Stomach (tissue), 9 donors: ENCODE results near the gene RGS7. TPM values are rescaled to one million over a fixed set of nuclear protein-coding genes. Genes with fewer than 3 reads are reported as not detected.

Experiments used
- DNase-seq, 2 donors: peaks; one replicate each; pipeline versions ENCODE4 v3.0.0 to v3.0.0-alpha.2; 2013 to 2019
- H3K27ac ChIP-seq, 5 donors: fragments of 200-600 bp in 4 of 5; sonication (generic) in 4 of 5; one replicate each; pipeline ENCODE4 v1.5.1; 2013 to 2019; ENCODE audit warnings: mild to moderate bottlenecking in 1 of 5, moderate library complexity in 1 of 5
- H3K27me3 ChIP-seq, 3 donors: fragments of 200-600 bp; sonication (generic); one replicate each; pipeline ENCODE4 v1.5.1; 2017 to 2019; ENCODE audit warnings: mixed run types in 1 of 3
- H3K36me3 ChIP-seq, 4 donors: fragments of 200-600 bp; sonication (generic); 1 replicate in 3 of 4; 2 replicates in 1 of 4; pipeline ENCODE4 v1.5.1; 2016 to 2019
- H3K4me1 ChIP-seq, 4 donors: fragments of 200-600 bp; sonication (generic); one replicate each; pipeline ENCODE4 v1.5.1; 2016 to 2019
- H3K4me3 ChIP-seq, 4 donors: fragments of 200-600 bp; sonication (generic) in 3 of 4; one replicate each; pipeline ENCODE4 v1.5.1; 2016 to 2019; ENCODE audit warnings: mild to moderate bottlenecking in 1 of 4
- H3K9me3 ChIP-seq, 4 donors: fragments of 200-600 bp; sonication (generic); one replicate each; pipeline ENCODE4 v1.5.1; 2016 to 2019
- CTCF ChIP-seq, 7 experiments: fragments of 450-650 bp in 4 of 7; fragments of 200-600 bp in 3 of 7; sonication (generic) in 3 of 7; IDR thresholded peaks; one replicate each; pipeline ENCODE4 v1.5.1; 2016 to 2019; ENCODE audit warnings: antibody characterized with exemption in 7 of 7, control low read depth in 2 of 7, mild to moderate bottlenecking in 1 of 7
- EP300 ChIP-seq: sonication (generic); formaldehyde crosslinking; IDR thresholded peaks from one replicate; pipeline ENCODE4 v1.6.1; 2017; ENCODE audit warnings: antibody characterized with exemption
- POLR2A ChIP-seq, 4 donors: fragments of 450-650 bp; IDR thresholded peaks; one replicate each; pipeline ENCODE4 v1.6.1; 2016; ENCODE audit warnings: antibody characterized with exemption in 4 of 4, control low read depth in 2 of 4, mild to moderate bottlenecking in 1 of 4, moderate library complexity in 1 of 4
- POLR2AphosphoS5 ChIP-seq, 3 donors: sonication (generic); formaldehyde crosslinking; IDR thresholded peaks; one replicate each; pipeline ENCODE4 v1.6.1; 2016; ENCODE audit warnings: antibody characterized with exemption in 3 of 3
- WGBS, 5 donors: extraction: QIAGEN DNeasy Blood & Tissue Kit in 3 of 5; methylation state at CpG; one replicate each; pipeline versions ENCODE4 v1.1.5 to v1.1.7; 2013 to 2018; 5-methylcytosine and 5-hydroxymethylcytosine counted together
- intact Hi-C: fragments of 100-400 bp; cut with DNase I; formaldehyde crosslinking; loops from one replicate; pipeline ENCODE4 v1.15.1; 2023; ENCODE audit warnings: low total_unique reads
- polyA plus RNA-seq, 3 donors: library from polyadenylated mRNA; stranded (reverse); fragments of 200-250 nt; gene quantifications; one replicate each; pipeline ENCODE4 v1.2.3, GENCODE V29; 2013
- total RNA-seq, 5 donors: library from RNA; depleted of rRNA; stranded (reverse); fragments of >200 nt; gene quantifications; one replicate each; pipeline versions ENCODE4 v1.1.0 to v1.2.3, GENCODE V29; 2014 to 2016
- donor health status: healthy with polysubstance abuse.
- donor health status: Bipolar disorder and iron deficiency.
- donor health status: healthy.

The RGS7 gene
- total and polyA plus RNA-seq, 8 donors: 0.23 to 2.9 (median 1.9) TPM; not detected in 2

GRCh38 chr1:240758296-240758695 is 598.7 kb downstream of the RGS7 start:
- WGBS, 5 donors: 75 to 91% (median 89%) methylated on average over 1 of the region's 1 CpG
- Histone ChIP-seq H3K36me3 (no peaks in the 10 kb centered on the region), H3K9me3 (no peaks in the 10 kb centered on the region), H3K4me3 (no peak overlapping the region), H3K4me1 (no peaks in the 10 kb centered on the region), H3K27me3 (no peaks in the 10 kb centered on the region), H3K27ac (no peak overlapping the region)
- DNase-seq: no peak
- TF ChIP-seq CTCF (IDR thresholded peaks at IDR 0.05) (no peak), EP300 (no peak), POLR2AphosphoS5 (IDR thresholded peaks at IDR 0.05) (no peak), POLR2A (IDR thresholded peaks at IDR 0.05) (no peak)
- intact Hi-C loops: no loop called here

- Histone ChIP-seq H3K9me3 (no peaks in the 10 kb centered on the region), H3K27me3 (no peaks in the 10 kb centered on the region), H3K4me3 (no peak overlapping the region), H3K36me3 (no peaks in the 10 kb centered on the region), H3K4me1 (no peaks in the 10 kb centered on the region), H3K27ac (no peak overlapping the region)
- no peak for TF ChIP-seq EP300
- TF ChIP-seq POLR2A (IDR thresholded peaks at IDR 0.05): no peak
- TF ChIP-seq CTCF (IDR thresholded peaks at IDR 0.05): no peak
- TF ChIP-seq POLR2AphosphoS5 (IDR thresholded peaks at IDR 0.05): no peak
- no peak for DNase-seq
- intact Hi-C loops: no loop called here
Observed at GRCh38 chr1:240747907-240748306, 609.1 kb downstream of the RGS7 start.

DNA sequence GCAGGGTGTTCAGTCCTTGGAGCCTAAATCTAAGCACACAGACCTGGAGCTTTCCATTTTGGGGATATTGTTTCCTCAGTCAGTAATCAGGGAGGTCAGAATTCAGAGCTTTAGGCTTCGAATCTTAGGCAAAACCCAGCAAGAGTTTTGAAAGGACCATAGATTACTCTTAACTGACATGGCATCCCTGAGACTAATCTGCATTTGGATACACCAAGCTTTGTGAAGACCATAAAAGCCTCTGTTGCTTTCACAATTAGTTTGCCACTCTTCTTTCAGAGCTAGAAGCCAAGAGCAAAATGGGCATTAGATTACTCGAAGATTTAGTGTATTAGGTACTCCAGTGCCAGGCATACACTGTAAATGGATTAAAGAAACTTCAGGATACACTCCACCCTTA is 613.3 kb downstream of the RGS7 start:
- H3K27ac ChIP-seq: no peak overlapping the region
- no peaks in the 10 kb centered on the region for H3K36me3 ChIP-seq
- no peak overlapping the region for H3K4me3 ChIP-seq
- no peaks in the 10 kb centered on the region for H3K27me3 ChIP-seq
- WGBS, 5 donors: 54 to 74% (median 68%) methylated on average over 2 of the region's 2 CpGs
- H3K4me1 ChIP-seq: no peaks in the 10 kb centered on the region
- H3K9me3 ChIP-seq: no peaks in the 10 kb centered on the region
- DNase-seq: no peak
- intact Hi-C loops: no loop called here
- no peak for TF ChIP-seq EP300
- TF ChIP-seq CTCF (IDR thresholded peaks at IDR 0.05): no peak
- no peak for TF ChIP-seq POLR2A (IDR thresholded peaks at IDR 0.05)
- TF ChIP-seq POLR2AphosphoS5 (IDR thresholded peaks at IDR 0.05): no peak

- H3K27me3 ChIP-seq: no peaks in the 10 kb centered on the region
- no peaks in the 10 kb centered on the region for H3K9me3 ChIP-seq
- H3K4me3 ChIP-seq: no peak overlapping the region
- H3K4me1 ChIP-seq: no peaks in the 10 kb centered on the region
- H3K36me3 ChIP-seq: no peaks in the 10 kb centered on the region
- 45 to 87% (median 85%) methylated on average over 1 of the region's 1 CpG for WGBS, 5 donors
- H3K27ac ChIP-seq: no peak overlapping the region
- TF ChIP-seq POLR2AphosphoS5 (IDR thresholded peaks at IDR 0.05) (no peak), CTCF (IDR thresholded peaks at IDR 0.05) (no peak), POLR2A (IDR thresholded peaks at IDR 0.05) (no peak)
- intact Hi-C loops: no loop called here
- no peak for DNase-seq
Observed at GRCh38 chr1:240739754-240740153, 617.3 kb downstream of the RGS7 start.

- H3K27ac ChIP-seq: no peak overlapping the region
- H3K36me3 ChIP-seq: no peaks in the 10 kb centered on the region
- no peaks in the 10 kb centered on the region for H3K9me3 ChIP-seq
- no peaks in the 10 kb centered on the region for H3K27me3 ChIP-seq
- DNase-seq: no peak
- no peaks in the 10 kb centered on the region for H3K4me1 ChIP-seq
- no peak overlapping the region for H3K4me3 ChIP-seq
- TF ChIP-seq POLR2AphosphoS5 (IDR thresholded peaks at IDR 0.05): no peak
- TF ChIP-seq POLR2A (IDR thresholded peaks at IDR 0.05): no peak
- intact Hi-C loops: no loop called here
Observed at GRCh38 chr1:240739139-240739538, 617.9 kb downstream of the RGS7 start.
